Smooth muscle cell (in vitro differentiated cells): ENCODE data around the gene NAGLU. TPM values are rescaled to one million over a fixed set of nuclear protein-coding genes. Genes with fewer than 3 reads are reported as not detected.

Source experiments
- DNase-seq: peaks from one replicate; lab custom pipeline; 2025; ENCODE audit not compliant: unreplicated experiment; lab: John Stamatoyannopoulos, UW
- H2AFZ ChIP-seq: fragments of 200-600 bp; sonication (generic); 2 replicates; pipeline ENCODE4 v1.6.0; 2016; ENCODE audit warnings: antibody characterized with exemption, low read depth, mild to moderate bottlenecking
- H3F3A ChIP-seq: fragments of 200-600 bp; sonication (generic); 2 replicates; pipeline ENCODE4 v1.6.0; 2017; ENCODE audit warnings: antibody characterized with exemption, low read depth
- H3K27ac ChIP-seq: fragments of 200-600 bp; sonication (generic); 2 replicates; pipeline ENCODE4 v1.5.1; 2016; ENCODE audit warnings: low read depth, mild to moderate bottlenecking
- H3K27me3 ChIP-seq: fragments of 200-600 bp; sonication (generic); 2 replicates; pipeline ENCODE4 v1.6.1; 2016; ENCODE audit warnings: low read depth, mild to moderate bottlenecking
- H3K36me3 ChIP-seq: fragments of 200-600 bp; sonication (generic); 2 replicates; pipeline ENCODE4 v1.5.1; 2016; ENCODE audit warnings: low read depth
- H3K4me1 ChIP-seq: fragments of 200-600 bp; sonication (generic); 2 replicates; pipeline ENCODE4 v1.5.1; 2016; ENCODE audit warnings: low read depth
- H3K4me2 ChIP-seq: fragments of 200-600 bp; sonication (generic); 2 replicates; pipeline ENCODE4 v1.6.0; 2016; ENCODE audit warnings: mild to moderate bottlenecking
- H3K4me3 ChIP-seq: fragments of 200-600 bp; sonication (generic); 2 replicates; pipeline ENCODE4 v1.5.1; 2016; ENCODE audit warnings: mild to moderate bottlenecking
- H3K79me2 ChIP-seq: fragments of 200-600 bp; sonication (generic); 2 replicates; pipeline ENCODE4 v1.6.0; 2016; ENCODE audit warnings: low read depth, mild to moderate bottlenecking
- H3K9ac ChIP-seq: fragments of 200-600 bp; sonication (generic); 2 replicates; pipeline ENCODE4 v1.6.0; 2016; ENCODE audit warnings: low read depth
- H3K9me3 ChIP-seq: fragments of 200-600 bp; sonication (generic); replicated peaks from 2 replicates; pipeline ENCODE4 v1.5.1; 2016; ENCODE audit warnings: low read depth
- H4K20me1 ChIP-seq: fragments of 200-600 bp; sonication (generic); 2 replicates; pipeline ENCODE4 v1.6.0; 2016; ENCODE audit warnings: low read depth
- WGBS: methylation state at CpG from one replicate; pipeline ENCODE4 v1.1.7; 2016; ENCODE audit warnings: low lambda C conversion rate; 5-methylcytosine and 5-hydroxymethylcytosine counted together
- polyA plus RNA-seq: library from polyadenylated mRNA; unstranded; fragments of >200 nt; fragmentation: Nextera tagmentation; extraction: Ambion mirVana; gene quantifications from 2 replicates; pipeline ENCODE4 v1.2.1, GENCODE V29; 2016
- total RNA-seq: library from RNA; depleted of rRNA; stranded (reverse); fragments of >200 nt; gene quantifications from 2 replicates; pipeline ENCODE4 v1.2.3, GENCODE V29; 2014
- TF ChIP-seq, protein P1 (sequence below): fragments of 200-600 bp; sonication (generic); IDR thresholded peaks from 2 replicates; pipeline ENCODE4 v1.5.1; 2017; ENCODE audit warnings: borderline replicate concordance, mild to moderate bottlenecking, antibody characterized with exemption; ENCODE audit not compliant: insufficient read depth, poor library complexity, severe bottlenecking

The NAGLU gene
- total and polyA plus RNA-seq, 2 experiments from 2014 or later, result 23.0 to 51.6 TPM

DNA sequence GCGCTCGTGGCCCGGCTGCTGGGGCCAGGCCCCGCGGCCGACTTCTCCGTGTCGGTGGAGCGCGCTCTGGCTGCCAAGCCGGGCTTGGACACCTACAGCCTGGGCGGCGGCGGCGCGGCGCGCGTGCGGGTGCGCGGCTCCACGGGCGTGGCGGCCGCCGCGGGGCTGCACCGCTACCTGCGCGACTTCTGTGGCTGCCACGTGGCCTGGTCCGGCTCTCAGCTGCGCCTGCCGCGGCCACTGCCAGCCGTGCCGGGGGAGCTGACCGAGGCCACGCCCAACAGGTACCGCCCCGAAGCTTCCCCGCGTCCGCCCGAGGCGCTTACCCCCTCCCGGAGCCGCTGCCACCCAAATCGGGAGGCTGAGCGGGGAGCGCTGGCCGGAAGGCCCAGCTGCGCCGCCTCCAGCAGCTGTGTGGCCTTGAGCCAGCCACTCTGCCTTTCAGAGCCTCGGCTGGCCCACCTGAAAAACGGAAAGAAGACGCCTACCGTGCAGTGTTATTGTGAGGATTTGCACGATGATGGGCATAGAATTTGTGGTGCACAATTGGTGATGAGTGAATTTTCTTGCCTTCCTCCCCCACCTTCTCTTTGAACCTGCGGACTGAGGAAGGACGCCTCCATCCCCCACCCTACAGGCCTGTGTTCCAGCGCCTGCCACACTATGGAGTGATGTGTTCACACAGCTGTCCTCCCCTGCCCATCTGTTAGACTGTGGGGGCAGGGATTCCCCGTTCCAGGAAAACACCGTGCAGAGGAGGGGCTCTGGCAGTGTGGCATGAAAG, 523 bp downstream of the NAGLU start:
- WGBS, result 3% methylated on average over 53 of the region's 65 CpGs
- Histone ChIP-seq H3K4me2 (peak overlapping the region; percentile 85), H3K4me3 (peak overlapping the region; percentile 65), H2AFZ (no peak overlapping the region), H3K27me3 (no peaks in the 10 kb centered on the region), H3K9me3 (no peaks in the 10 kb centered on the region), H3K36me3 (no peaks in the 10 kb centered on the region), H3K9ac (peak overlapping the region; percentile 26), H4K20me1 (no peaks in the 10 kb centered on the region), H3K79me2 (peaks cover 5% of the 10 kb centered on the region), H3K27ac (no peak overlapping the region), H3F3A (peaks cover 2% of the 10 kb centered on the region), H3K4me1 (no peaks in the 10 kb centered on the region)
- TF ChIP-seq, protein P1, sequence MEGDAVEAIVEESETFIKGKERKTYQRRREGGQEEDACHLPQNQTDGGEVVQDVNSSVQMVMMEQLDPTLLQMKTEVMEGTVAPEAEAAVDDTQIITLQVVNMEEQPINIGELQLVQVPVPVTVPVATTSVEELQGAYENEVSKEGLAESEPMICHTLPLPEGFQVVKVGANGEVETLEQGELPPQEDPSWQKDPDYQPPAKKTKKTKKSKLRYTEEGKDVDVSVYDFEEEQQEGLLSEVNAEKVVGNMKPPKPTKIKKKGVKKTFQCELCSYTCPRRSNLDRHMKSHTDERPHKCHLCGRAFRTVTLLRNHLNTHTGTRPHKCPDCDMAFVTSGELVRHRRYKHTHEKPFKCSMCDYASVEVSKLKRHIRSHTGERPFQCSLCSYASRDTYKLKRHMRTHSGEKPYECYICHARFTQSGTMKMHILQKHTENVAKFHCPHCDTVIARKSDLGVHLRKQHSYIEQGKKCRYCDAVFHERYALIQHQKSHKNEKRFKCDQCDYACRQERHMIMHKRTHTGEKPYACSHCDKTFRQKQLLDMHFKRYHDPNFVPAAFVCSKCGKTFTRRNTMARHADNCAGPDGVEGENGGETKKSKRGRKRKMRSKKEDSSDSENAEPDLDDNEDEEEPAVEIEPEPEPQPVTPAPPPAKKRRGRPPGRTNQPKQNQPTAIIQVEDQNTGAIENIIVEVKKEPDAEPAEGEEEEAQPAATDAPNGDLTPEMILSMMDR, result no peak
- peak; percentile 72 for DNase-seq

DNA sequence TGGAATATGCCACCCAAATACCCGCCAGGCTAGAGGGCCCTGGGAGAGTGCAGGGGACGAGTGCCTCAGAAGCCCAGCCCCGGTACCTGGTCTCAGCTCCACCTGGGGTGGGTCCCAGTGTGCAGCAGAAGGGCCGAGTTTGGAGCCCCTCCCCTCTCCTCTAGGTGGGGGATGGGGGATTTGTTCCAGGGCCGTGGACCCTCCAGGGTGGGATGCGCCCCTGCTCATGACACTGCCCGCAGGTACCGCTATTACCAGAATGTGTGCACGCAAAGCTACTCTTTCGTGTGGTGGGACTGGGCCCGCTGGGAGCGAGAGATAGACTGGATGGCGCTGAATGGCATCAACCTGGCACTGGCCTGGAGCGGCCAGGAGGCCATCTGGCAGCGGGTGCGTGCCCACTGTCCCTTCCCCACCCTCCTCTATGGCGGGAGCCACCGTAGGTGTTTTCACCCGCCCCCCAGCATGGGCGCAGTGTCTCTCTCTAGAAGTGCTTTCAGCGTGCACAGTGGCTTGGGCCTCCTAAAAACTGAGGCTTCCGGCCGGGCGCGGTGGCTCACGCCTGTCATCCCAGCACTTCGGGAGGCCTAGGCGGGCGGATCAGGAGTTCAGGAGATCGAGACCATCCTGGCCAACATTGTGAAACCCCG, 1.2 kb downstream of the NAGLU start:
- Histone ChIP-seq H3K4me2 (peak overlapping the region; percentile 85), H3K27me3 (no peaks in the 10 kb centered on the region), H3K4me1 (no peaks in the 10 kb centered on the region), H3K9me3 (no peaks in the 10 kb centered on the region), H3F3A (no peaks in the 10 kb centered on the region), H2AFZ (no peak overlapping the region), H3K36me3 (no peaks in the 10 kb centered on the region), H3K9ac (peak overlapping the region; percentile 26), H3K27ac (no peak overlapping the region), H3K4me3 (peak overlapping the region; percentile 65), H4K20me1 (no peaks in the 10 kb centered on the region), H3K79me2 (peaks cover 5% of the 10 kb centered on the region)
- 91% methylated on average over 28 of the region's 31 CpGs for WGBS
- DNase-seq, result no peak
- TF ChIP-seq, protein P1, result no peak

GRCh38 chr17:42537826-42538451, 1.9 kb downstream of the NAGLU start:
- TF ChIP-seq, protein P1, result no peak
- no peaks in the 10 kb centered on the region for H3K27me3 ChIP-seq
- H3K9me3 ChIP-seq, result no peaks in the 10 kb centered on the region
- no peaks in the 10 kb centered on the region for H3K4me1 ChIP-seq
- WGBS, result 95% methylated on average over 5 of the region's 5 CpGs
- H4K20me1 ChIP-seq, result no peaks in the 10 kb centered on the region
- no peaks in the 10 kb centered on the region for H3F3A ChIP-seq
- no peak overlapping the region for H3K27ac ChIP-seq
- no peak overlapping the region for H2AFZ ChIP-seq
- H3K79me2 ChIP-seq, result peaks cover 5% of the 10 kb centered on the region
- DNase-seq, result no peak
- H3K4me3 ChIP-seq, result no peak overlapping the region
- H3K4me2 ChIP-seq, result no peak overlapping the region
- no peaks in the 10 kb centered on the region for H3K36me3 ChIP-seq
- no peak overlapping the region for H3K9ac ChIP-seq
